HCT116 (cell line): ENCODE results near the gene DDX27. TPM values are rescaled to one million over a fixed set of nuclear protein-coding genes. Genes with fewer than 3 reads are reported as not detected.

Experiments
- ATAC-seq: fragments of 200-7000 bp; cut with Tn5 transposase; 2 replicates; pipeline ENCODE4 v1.9.1; 2020; ENCODE audit warnings: mild to moderate bottlenecking, moderate library complexity
- BruUV-seq: library from RNA; stranded (reverse); fragments of 400-500 nt; replicated peaks from 2 replicates; lab custom pipeline; 2021; lab: Mats Ljungman, UMichigan
- CTCF ChIA-PET: fragments of 300-600 bp; sonication (Branson Sonifier 250); formaldehyde crosslinking; loops from one replicate; lab custom pipeline; 2021; ENCODE audit warnings: antibody characterized with exemption; lab: Charles Lee
- POLR2A ChIA-PET: fragments of 300-600, 350-600 bp; sonication (Branson Sonifier 250); formaldehyde crosslinking; loops from one replicate; lab custom pipeline; 2021; ENCODE audit warnings: antibody characterized with exemption; lab: Charles Lee
- RAD21 ChIA-PET, 2 experiments: fragments of 300-600 bp; sonication (Branson Sonifier 250); formaldehyde crosslinking; loops; one replicate each; lab custom pipeline; 2023; ENCODE audit warnings: low total read pairs in 2 of 2; ENCODE audit not compliant: uncharacterized antibody in 2 of 2, unreplicated experiment in 2 of 2, low non-redundant PET in 1 of 2; lab: Charles Lee
- DNase-seq: peaks from one replicate; pipeline ENCODE4 v3.0.0-alpha.2; 2010; ENCODE audit warnings: low read depth, low spot score
- H2AFZ ChIP-seq: fragments of 200-600 bp; shearing (Covaris generic), sonication (generic); 2 replicates; pipeline ENCODE4 v1.6.1; 2017; ENCODE audit warnings: low read depth, mixed run types, mixed read lengths, antibody characterized with exemption, low read length; ENCODE audit not compliant: poor library complexity, severe bottlenecking
- H3K27ac ChIP-seq: 2 replicates; pipeline ENCODE4 v1.5.1; 2012; ENCODE audit warnings: low read depth, low read length
- H3K27me3 ChIP-seq: fragments of 200-600 bp; sonication (generic); 2 replicates; pipeline ENCODE4 v1.6.1; 2016; ENCODE audit warnings: mixed run types, low read length, mixed read lengths; ENCODE audit not compliant: insufficient read depth
- H3K36me3 ChIP-seq, 2 experiments: fragments of 200-500 bp in 1 of 2; fragments of 200-600 bp in 1 of 2; sonication (Bioruptor generic) in 1 of 2; sonication (generic) in 1 of 2; 2 replicates each; pipeline versions ENCODE4 v1.5.1 to v1.6.1; 2014 to 2016; ENCODE audit warnings: low read length in 2 of 2, inconsistent platforms in 1 of 2, mixed read lengths in 1 of 2, mixed run types in 1 of 2; ENCODE audit not compliant: insufficient read depth in 2 of 2, control insufficient read depth in 1 of 2
- H3K4me1 ChIP-seq, 2 experiments: fragments of 200-600 bp in 1 of 2; sonication (generic) in 1 of 2; 2 replicates each; pipeline versions ENCODE4 v1.5.1 to v1.6.1; 2012 to 2017; ENCODE audit warnings: low read length in 2 of 2, inconsistent platforms in 1 of 2, mild to moderate bottlenecking in 1 of 2, mixed read lengths in 1 of 2, mixed run types in 1 of 2, moderate library complexity in 1 of 2; ENCODE audit not compliant: insufficient read depth in 2 of 2, control insufficient read depth in 1 of 2
- H3K4me2 ChIP-seq: fragments of 200-600 bp; sonication (generic); 2 replicates; pipeline ENCODE4 v1.6.1; 2017; ENCODE audit warnings: mixed run types, low read length, mixed read lengths
- H3K4me3 ChIP-seq, 2 experiments: fragments of 200-600 bp in 1 of 2; sonication (generic) in 1 of 2; replicated peaks in 1 of 2; 2 replicates each; pipeline ENCODE4 v1.5.1; 2011 to 2016; ENCODE audit warnings: low read length in 2 of 2, control low read depth in 1 of 2, low read depth in 1 of 2, mild to moderate bottlenecking in 1 of 2, mixed read lengths in 1 of 2, mixed run types in 1 of 2
- H3K79me2 ChIP-seq: fragments of 200-600 bp; sonication (generic); 2 replicates; pipeline ENCODE4 v1.6.1; 2017; ENCODE audit warnings: mild to moderate bottlenecking, mixed run types, low read length, moderate library complexity, mixed read lengths; ENCODE audit not compliant: insufficient read depth
- H3K9ac ChIP-seq: fragments of 200-600 bp; sonication (generic); 2 replicates; pipeline ENCODE4 v1.6.1; 2016; ENCODE audit warnings: low read length, mixed read lengths
- H3K9me2 ChIP-seq: fragments of 200-600 bp; sonication (generic), shearing (Covaris generic); 2 replicates; pipeline ENCODE4 v1.6.1; 2017; ENCODE audit warnings: mixed run types, mild to moderate bottlenecking, moderate library complexity; ENCODE audit not compliant: insufficient read depth
- H3K9me3 ChIP-seq, 2 experiments: fragments of 200-500 bp in 1 of 2; fragments of 200-600 bp in 1 of 2; sonication (Bioruptor generic) in 1 of 2; sonication (generic) in 1 of 2; 2 replicates each; pipeline ENCODE4 v1.6.1; 2014 to 2017; ENCODE audit warnings: low read length in 2 of 2, mixed read lengths in 2 of 2, inconsistent platforms in 1 of 2, low read depth in 1 of 2, mild to moderate bottlenecking in 1 of 2, mixed run types in 1 of 2, moderate library complexity in 1 of 2; ENCODE audit not compliant: control insufficient read depth in 1 of 2, insufficient read depth in 1 of 2
- H4K20me1 ChIP-seq: fragments of 200-600 bp; sonication (generic), shearing (Covaris generic); 2 replicates; pipeline ENCODE4 v1.6.1; 2017; ENCODE audit warnings: mixed run types, mild to moderate bottlenecking, moderate library complexity; ENCODE audit not compliant: insufficient read depth
- ATF3 ChIP-seq: IDR thresholded peaks from 2 replicates; pipeline ENCODE4 v1.6.1; 2012
- CBX3 ChIP-seq: IDR thresholded peaks from 2 replicates; pipeline ENCODE4 v1.6.1; 2012; ENCODE audit warnings: low read depth
- EGR1 ChIP-seq: IDR thresholded peaks from 2 replicates; pipeline ENCODE4 v1.6.1; 2012; ENCODE audit warnings: low read depth
- FOSL1 ChIP-seq: IDR thresholded peaks from 2 replicates; pipeline ENCODE4 v1.6.1; 2012; ENCODE audit warnings: low read depth
- MAX ChIP-seq: IDR thresholded peaks from 2 replicates; pipeline ENCODE4 v1.6.1; 2012
- POLR2AphosphoS5 ChIP-seq: IDR thresholded peaks from 2 replicates; pipeline ENCODE4 v1.6.1; 2011; ENCODE audit warnings: mild to moderate bottlenecking, low read depth, low read length, moderate library complexity
- SIN3A ChIP-seq: IDR thresholded peaks from 2 replicates; pipeline ENCODE4 v1.6.1; 2012; ENCODE audit warnings: low read depth
- SP1 ChIP-seq: IDR thresholded peaks from 2 replicates; pipeline ENCODE4 v1.6.1; 2012; ENCODE audit warnings: low read depth
- TCF7L2 ChIP-seq: IDR thresholded peaks from 2 replicates; pipeline ENCODE4 v1.7.0; 2011; ENCODE audit warnings: borderline replicate concordance, inconsistent platforms; ENCODE audit not compliant: insufficient read depth, insufficient read length; ENCODE audit errors: extremely low read depth
- YY1 ChIP-seq: IDR thresholded peaks from 2 replicates; pipeline ENCODE4 v1.6.1; 2011; ENCODE audit warnings: low read length, low read depth, moderate library complexity, mild to moderate bottlenecking; ENCODE audit not compliant: insufficient replicate concordance; ENCODE audit errors: extremely low read depth
- ZBTB33 ChIP-seq: IDR thresholded peaks from 2 replicates; pipeline ENCODE4 v1.6.1; 2011; ENCODE audit warnings: mild to moderate bottlenecking, low read length, moderate library complexity; ENCODE audit not compliant: insufficient replicate concordance; ENCODE audit errors: extremely low read depth
- ZFX ChIP-seq: fragments of 450-650 bp; IDR thresholded peaks from 2 replicates; pipeline ENCODE4 v1.6.1; 2017
- ZNF274 ChIP-seq: fragments of 200-500 bp; sonication (Bioruptor generic); IDR thresholded peaks from 2 replicates; pipeline ENCODE4 v1.6.1; 2014; ENCODE audit warnings: mild to moderate bottlenecking, low read depth, low read length, inconsistent platforms
- intact Hi-C: fragments of 100-400 bp; cut with micrococcal nuclease; formaldehyde crosslinking; loops from 2 replicates; pipeline ENCODE4 v1.10.0; 2022
- total RNA-seq: library from RNA; stranded (reverse); gene quantifications from one replicate; pipeline ENCODE4 v1.2.1, GENCODE V29; 2021; ENCODE audit not compliant: unreplicated experiment

The DDX27 gene
- total RNA-seq, 1 experiment from 2014 or later, result 32.1 TPM

- Histone ChIP-seq H3K36me3 (peaks cover 27 to 34% of the 10 kb centered on the region in 2 experiments), H3K9ac (peak overlapping the region; percentile 86), H3K4me1 (peaks cover 18 to 23% of the 10 kb centered on the region in 2 experiments), H3K9me3 (no peaks in the 10 kb centered on the region), H3K79me2 (peaks cover 33% of the 10 kb centered on the region), H3K4me2 (peak overlapping the region; percentile 73), H3K27ac (peak overlapping the region; percentile 59), H3K4me3 (peak overlapping the region; percentile 87 to 95), H2AFZ (no peak overlapping the region), H3K27me3 (no peaks in the 10 kb centered on the region), H4K20me1 (no peaks in the 10 kb centered on the region), H3K9me2 (no peaks in the 10 kb centered on the region)
- POLR2A ChIA-PET, result no interaction called here
- DNase-seq (no peak), ATAC-seq (no peak; the same call in 1 of the 2 replicates)
- intact Hi-C loops, result loop anchor here (5.0 kb wide), 1 partner anchor 583 kb away; no protein-coding TSS in a partner anchor
- CTCF ChIA-PET, result no interaction called here
- TF ChIP-seq YY1, result no peak
- TF ChIP-seq POLR2AphosphoS5, result no peak
- no peak for TF ChIP-seq CBX3
- TF ChIP-seq ATF3, result no peak
- TF ChIP-seq FOSL1, result no peak
- TF ChIP-seq MAX, result no peak
- no peak for TF ChIP-seq ZNF274
- no peak for TF ChIP-seq TCF7L2
- no peak for TF ChIP-seq ZBTB33
- TF ChIP-seq SIN3A, result no peak
- no peak for TF ChIP-seq EGR1
- no peak for TF ChIP-seq SP1
- TF ChIP-seq ZFX, result no peak
- BruUV-seq, result no TSS peak
- RAD21 ChIA-PET, result no interaction called here
Observed at GRCh38 chr20:49219924-49220831, 962 bp downstream of the DDX27 start.
